SJCRH30 (cell line): ENCODE data around the gene SYTL1. TPM values are rescaled to one million over a fixed set of nuclear protein-coding genes. Genes with fewer than 3 reads are reported as not detected.

Experiments used
- DNase-seq, 2 experiments: peaks; one replicate each; pipeline ENCODE4 v3.0.0-alpha.2; 2015 to 2020
- H3K27ac ChIP-seq: fragments of 250-450 bp; sonication (Bioruptor Pico); 2 replicates; pipeline ENCODE4 v1.5.1; 2020; ENCODE audit warnings: mild to moderate bottlenecking, moderate library complexity
- H3K27me3 ChIP-seq: fragments of 250-450 bp; sonication (Bioruptor Pico); 2 replicates; pipeline ENCODE4 v1.5.1; 2020; ENCODE audit warnings: mild to moderate bottlenecking, moderate library complexity
- H3K36me3 ChIP-seq: fragments of 250-450 bp; sonication (Bioruptor Pico); 2 replicates; pipeline ENCODE4 v1.5.1; 2020; ENCODE audit warnings: mild to moderate bottlenecking, moderate library complexity
- H3K4me1 ChIP-seq: fragments of 250-450 bp; sonication (Bioruptor Pico); 2 replicates; pipeline ENCODE4 v1.5.1; 2020; ENCODE audit warnings: mild to moderate bottlenecking, moderate library complexity
- H3K4me3 ChIP-seq: fragments of 250-450 bp; sonication (Bioruptor Pico); 2 replicates; pipeline ENCODE4 v1.5.1; 2020; ENCODE audit warnings: mild to moderate bottlenecking, moderate library complexity
- H3K9me3 ChIP-seq: fragments of 250-450 bp; sonication (Bioruptor Pico); replicated peaks from 2 replicates; pipeline ENCODE4 v1.5.1; 2020; ENCODE audit warnings: mild to moderate bottlenecking, moderate library complexity
- total RNA-seq: library from RNA; depleted of rRNA; stranded (reverse); fragments of >200 nt; shearing (Covaris generic); gene quantifications from 2 replicates; pipeline ENCODE4 v1.2.3, GENCODE V29; 2014

Gene SYTL1
- total RNA-seq, 1 experiment from 2014 or later = 0.47 TPM

DNA sequence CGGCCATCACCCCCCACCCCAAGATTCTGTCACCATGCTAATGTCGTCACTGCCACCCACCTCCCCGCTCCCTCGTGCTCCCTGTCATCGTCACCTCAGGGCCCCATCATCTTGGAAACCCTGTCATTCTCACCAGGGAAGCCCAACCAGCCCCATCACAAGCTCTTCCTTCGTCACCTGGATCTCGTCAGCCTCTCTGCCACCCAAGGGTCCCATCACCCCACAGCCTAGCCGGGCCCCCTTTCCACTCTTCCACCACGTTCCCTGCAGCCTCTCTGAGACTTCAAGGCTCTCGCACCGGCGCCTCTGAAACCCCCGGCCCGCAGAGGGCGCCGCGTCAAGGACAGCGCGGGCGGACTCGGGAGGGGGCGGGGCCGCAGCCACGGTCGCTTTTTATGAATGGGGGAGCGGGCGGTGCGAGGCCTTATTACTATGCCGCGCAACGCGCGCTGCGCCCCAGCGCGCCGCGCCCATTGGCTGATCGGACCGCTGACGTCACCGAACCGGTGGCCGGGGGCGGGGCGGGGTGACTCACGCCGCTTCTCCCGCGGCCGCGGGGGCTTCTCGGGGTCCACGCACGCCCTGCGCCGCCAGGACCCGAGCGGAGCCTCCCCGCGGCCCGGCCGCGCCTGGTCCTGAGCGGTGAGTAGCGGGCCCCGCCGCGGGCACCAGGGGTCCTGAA, 50.4 kb downstream of the SYTL1 start, which contains the start of gene GPR3:
GPR3 (plus strand) TSS at position 527 of the 682 bp plus-strand sequence. CDS start 1,177 bp downstream, outside the sequence.
- peak; percentile 95 to 98 for DNase-seq
- no peaks in the 10 kb centered on the region for H3K9me3 ChIP-seq
- no peaks in the 10 kb centered on the region for H3K36me3 ChIP-seq
- peak within 1 kb of the TSS; percentile 41; the same call in 1 of the 2 replicates for H3K27ac ChIP-seq
- H3K27me3 ChIP-seq = no peaks in the 10 kb centered on the region
- H3K4me1 ChIP-seq = peaks cover 8% of the 10 kb centered on the region
- peak within 1 kb of the TSS; percentile 81 for H3K4me3 ChIP-seq

DNA sequence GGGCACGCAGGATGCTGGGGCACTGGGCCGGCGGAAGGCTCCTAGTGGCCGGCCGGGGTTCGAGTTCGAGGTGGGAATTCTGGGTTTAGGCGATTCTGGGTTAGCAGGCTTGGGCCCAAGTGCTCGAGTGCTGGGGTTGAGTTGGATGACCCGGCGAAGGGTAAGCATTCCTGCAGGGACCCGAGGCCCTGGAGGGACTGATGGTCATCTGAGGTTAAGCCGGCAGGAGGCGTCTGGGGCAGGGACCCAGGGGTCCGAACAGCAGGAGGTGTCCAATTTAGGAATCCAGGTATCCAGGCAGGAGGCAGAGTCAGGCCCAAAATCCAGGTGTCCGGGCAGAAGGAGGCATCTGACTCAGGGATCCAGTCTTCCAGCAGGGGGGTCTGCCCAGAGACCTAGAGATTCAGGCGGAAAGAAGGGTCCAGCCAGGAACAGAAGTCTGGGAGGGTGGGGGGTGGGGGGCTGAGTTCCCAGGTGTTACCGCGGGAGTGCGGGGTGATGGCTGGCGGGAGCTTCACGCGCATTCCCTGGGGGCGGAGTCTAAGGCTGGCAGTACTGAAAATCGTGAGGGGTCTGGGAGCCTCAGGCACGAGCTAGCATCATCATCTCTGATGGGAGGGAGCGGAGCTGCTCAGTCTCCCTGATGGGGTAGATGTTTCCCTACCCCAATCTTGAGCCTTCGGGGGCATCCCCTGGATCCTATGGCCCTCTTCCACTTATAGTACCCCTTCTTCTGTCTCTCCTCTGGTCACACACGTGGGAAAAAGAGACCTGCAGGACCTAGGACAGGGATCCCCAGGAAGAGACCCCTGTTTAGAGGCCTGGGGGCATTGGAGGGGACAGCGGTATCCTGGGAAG, 51.2 kb downstream of the SYTL1 start:
- no peak for DNase-seq
- no peaks in the 10 kb centered on the region for H3K27me3 ChIP-seq
- no peaks in the 10 kb centered on the region for H3K9me3 ChIP-seq
- no peaks in the 10 kb centered on the region for H3K36me3 ChIP-seq
- H3K4me3 ChIP-seq = peak overlapping the region; percentile 81
- peaks cover 8% of the 10 kb centered on the region for H3K4me1 ChIP-seq
- peak overlapping the region; percentile 41; the same call in 1 of the 2 replicates for H3K27ac ChIP-seq

DNA sequence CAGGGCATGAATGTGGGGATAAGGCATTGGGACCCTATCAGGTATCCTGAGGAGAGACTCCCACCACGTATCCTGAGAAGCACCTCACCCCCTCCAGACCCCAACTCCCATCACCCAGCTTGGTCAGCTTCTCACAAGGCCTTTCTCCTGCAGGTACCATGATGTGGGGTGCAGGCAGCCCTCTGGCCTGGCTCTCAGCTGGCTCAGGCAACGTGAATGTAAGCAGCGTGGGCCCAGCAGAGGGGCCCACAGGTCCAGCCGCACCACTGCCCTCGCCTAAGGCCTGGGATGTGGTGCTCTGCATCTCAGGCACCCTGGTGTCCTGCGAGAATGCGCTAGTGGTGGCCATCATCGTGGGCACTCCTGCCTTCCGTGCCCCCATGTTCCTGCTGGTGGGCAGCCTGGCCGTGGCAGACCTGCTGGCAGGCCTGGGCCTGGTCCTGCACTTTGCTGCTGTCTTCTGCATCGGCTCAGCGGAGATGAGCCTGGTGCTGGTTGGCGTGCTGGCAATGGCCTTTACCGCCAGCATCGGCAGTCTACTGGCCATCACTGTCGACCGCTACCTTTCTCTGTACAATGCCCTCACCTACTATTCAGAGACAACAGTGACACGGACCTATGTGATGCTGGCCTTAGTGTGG, 51.9 kb downstream of the SYTL1 start:
- no peak overlapping the region for H3K4me3 ChIP-seq

DNA sequence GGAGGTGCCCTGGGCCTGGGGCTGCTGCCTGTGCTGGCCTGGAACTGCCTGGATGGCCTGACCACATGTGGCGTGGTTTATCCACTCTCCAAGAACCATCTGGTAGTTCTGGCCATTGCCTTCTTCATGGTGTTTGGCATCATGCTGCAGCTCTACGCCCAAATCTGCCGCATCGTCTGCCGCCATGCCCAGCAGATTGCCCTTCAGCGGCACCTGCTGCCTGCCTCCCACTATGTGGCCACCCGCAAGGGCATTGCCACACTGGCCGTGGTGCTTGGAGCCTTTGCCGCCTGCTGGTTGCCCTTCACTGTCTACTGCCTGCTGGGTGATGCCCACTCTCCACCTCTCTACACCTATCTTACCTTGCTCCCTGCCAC, 52.4 kb downstream of the SYTL1 start:
- Histone ChIP-seq H3K27me3 (no peaks in the 10 kb centered on the region), H3K4me1 (peaks cover 8% of the 10 kb centered on the region), H3K27ac (no peak overlapping the region), H3K9me3 (no peaks in the 10 kb centered on the region), H3K4me3 (no peak overlapping the region), H3K36me3 (no peaks in the 10 kb centered on the region)
- DNase-seq = no peak

More for the DNA sequence above, 51.9 kb downstream of the SYTL1 start:
- peaks cover 8% of the 10 kb centered on the region for H3K4me1 ChIP-seq
- no peak overlapping the region for H3K27ac ChIP-seq
- H3K36me3 ChIP-seq = no peaks in the 10 kb centered on the region
- no peak for DNase-seq
- no peaks in the 10 kb centered on the region for H3K9me3 ChIP-seq
- no peaks in the 10 kb centered on the region for H3K27me3 ChIP-seq

DNA sequence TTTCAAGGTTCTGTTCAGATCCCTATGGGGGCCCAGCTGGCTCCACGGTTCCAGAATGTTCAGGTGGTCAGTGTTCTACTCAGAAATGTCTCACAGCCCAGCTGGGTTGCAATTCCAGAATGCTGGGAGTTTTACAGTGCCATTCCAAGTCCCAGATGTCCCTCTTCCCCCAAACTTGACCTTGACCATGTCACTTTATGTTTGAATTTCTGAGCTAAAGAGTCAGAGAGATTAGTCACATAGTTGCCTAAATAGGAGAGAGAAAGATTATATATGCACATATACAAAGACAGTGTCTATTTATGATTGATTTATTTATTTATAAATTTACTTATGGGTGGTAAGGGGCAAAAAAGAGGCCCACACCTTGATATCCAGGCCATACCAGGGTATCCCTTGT, 53.1 kb downstream of the SYTL1 start:
- no peak for DNase-seq
- H3K4me1 ChIP-seq = peaks cover 8% of the 10 kb centered on the region

DNA sequence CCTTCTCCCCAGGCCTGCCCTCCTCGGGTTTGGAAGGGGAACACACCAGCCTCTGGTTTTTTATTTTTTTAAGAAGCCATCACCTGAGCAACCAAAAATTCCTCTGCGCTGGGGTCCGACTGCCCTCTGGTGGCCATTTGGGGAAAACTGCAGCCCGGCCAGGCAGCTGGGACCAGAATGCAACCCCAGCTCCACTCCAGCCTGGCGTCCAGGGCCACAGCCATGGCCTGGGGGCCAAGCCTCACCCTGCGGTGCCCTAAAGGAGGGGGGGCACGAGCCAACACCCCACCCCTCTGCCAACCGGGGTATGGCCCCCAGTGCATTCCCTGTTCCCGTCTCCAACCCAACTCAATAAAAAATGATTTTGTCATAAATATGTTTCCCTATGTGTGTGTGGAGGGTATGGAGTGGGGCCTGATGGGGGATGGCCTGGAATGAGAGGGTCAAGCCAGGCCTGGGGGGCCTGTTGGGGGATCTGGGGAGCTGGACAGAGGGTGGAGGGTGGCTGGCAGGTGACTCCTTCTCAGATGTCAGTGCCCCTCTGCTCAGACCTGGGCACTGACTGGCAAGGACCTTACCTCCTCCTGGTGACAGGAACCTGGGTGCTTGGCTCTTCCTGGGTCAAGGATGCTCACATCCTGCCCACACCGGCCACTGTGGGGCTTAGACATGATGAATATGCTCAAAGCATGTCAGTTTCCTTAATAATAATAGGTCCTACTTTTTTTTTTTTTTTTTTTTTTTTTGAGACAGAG, 53.8 kb downstream of the SYTL1 start:
- no peak overlapping the region for H3K27ac ChIP-seq
- no peaks in the 10 kb centered on the region for H3K27me3 ChIP-seq
- no peaks in the 10 kb centered on the region for H3K36me3 ChIP-seq
- peak; percentile 72 to 87 for DNase-seq
- H3K4me1 ChIP-seq = peaks cover 8% of the 10 kb centered on the region
- no peaks in the 10 kb centered on the region for H3K9me3 ChIP-seq
- no peak overlapping the region for H3K4me3 ChIP-seq

More for the DNA sequence above, 53.1 kb downstream of the SYTL1 start:
- no peaks in the 10 kb centered on the region for H3K9me3 ChIP-seq
- no peaks in the 10 kb centered on the region for H3K36me3 ChIP-seq
- no peaks in the 10 kb centered on the region for H3K27me3 ChIP-seq
- H3K27ac ChIP-seq = no peak overlapping the region
- no peak overlapping the region for H3K4me3 ChIP-seq

DNA sequence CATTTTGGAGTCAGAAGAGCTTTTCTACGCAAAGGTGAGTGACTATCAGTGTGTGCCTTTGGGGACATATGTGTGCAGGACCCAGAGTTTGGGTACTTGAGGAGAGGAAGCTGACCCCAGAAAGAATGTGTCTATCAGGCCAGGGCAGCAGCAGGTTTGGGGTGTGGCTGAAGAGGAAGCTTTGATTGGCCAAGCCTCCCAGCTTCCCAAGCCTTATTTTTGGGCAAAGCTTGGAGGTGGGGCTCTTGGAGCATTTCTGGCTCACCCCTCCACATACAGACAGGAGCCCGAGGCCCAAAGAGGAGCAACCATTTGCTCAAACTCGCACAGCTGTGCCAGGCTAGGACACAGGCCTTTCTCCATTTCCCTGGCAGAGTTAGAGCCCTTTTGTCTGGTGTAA, 55.3 kb downstream of the SYTL1 start:
- no peak overlapping the region for H3K4me3 ChIP-seq
- no peaks in the 10 kb centered on the region for H3K27me3 ChIP-seq
- H3K36me3 ChIP-seq = no peaks in the 10 kb centered on the region
- H3K4me1 ChIP-seq = peaks cover 10% of the 10 kb centered on the region
- no peaks in the 10 kb centered on the region for H3K9me3 ChIP-seq
- no peak overlapping the region for H3K27ac ChIP-seq
- no peak for DNase-seq

DNA sequence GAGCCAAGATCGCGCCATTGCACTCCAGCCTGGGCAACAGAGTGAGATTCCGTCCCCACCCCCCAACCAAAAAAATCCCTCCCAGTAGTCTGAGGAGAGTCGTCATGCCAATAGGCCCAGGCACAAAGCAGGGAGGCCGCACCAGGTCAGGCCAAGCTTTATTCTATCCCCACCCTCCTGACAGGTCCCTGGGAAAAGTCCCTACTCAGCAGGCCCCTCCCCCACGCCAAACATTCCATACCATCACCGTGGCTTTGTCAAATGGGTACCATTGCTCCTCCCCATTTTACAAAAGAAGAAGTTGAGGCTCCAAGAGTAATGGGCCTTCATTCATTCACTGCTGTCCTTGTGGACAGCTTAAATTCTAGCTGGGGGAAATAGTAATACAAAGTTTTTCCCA, 55.9 kb downstream of the SYTL1 start:
- Histone ChIP-seq H3K9me3 (no peaks in the 10 kb centered on the region), H3K4me3 (no peak overlapping the region), H3K4me1 (peaks cover 16% of the 10 kb centered on the region), H3K36me3 (no peaks in the 10 kb centered on the region), H3K27me3 (no peaks in the 10 kb centered on the region), H3K27ac (no peak overlapping the region)
- no peak for DNase-seq

DNA sequence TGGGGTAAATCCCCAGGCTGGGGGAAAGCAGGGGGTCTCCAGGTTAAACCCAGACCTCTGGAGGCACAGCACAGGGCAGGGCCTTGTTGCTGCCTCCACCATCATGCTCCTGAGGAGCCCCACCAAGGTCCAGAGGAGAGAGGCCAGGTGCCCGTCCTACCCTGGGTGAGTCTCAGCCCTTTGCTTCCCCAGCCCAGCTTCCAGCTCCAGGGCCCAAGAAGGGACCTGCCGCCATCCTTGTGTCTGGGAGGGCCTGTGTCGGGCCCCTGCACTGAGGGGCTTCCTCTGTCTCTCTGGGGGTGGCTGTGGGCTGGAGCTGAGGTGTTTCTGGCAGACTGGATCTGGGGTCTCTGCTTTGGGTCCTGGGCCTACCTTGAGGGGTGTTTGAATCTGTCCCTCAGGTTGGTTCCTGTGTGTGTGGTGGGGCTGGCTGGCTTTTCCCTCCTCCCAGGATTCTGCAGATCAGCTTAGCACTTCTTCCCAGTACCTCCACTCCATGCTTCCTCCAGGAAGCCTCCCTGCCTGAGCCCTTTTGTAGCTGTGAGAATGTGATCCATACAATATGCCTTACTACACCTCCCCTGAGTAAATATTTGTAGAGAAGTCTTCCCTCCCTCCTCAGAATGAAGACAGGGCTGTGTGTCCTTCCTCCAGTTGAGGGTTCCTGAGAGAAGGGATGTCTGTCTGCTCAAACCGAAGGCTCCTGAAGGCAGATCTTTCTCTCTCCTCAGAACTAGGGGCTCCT, 56.8 kb downstream of the SYTL1 start:
- H3K4me3 ChIP-seq = no peak overlapping the region
- no peak for DNase-seq
- peaks cover 21% of the 10 kb centered on the region for H3K4me1 ChIP-seq
- no peaks in the 10 kb centered on the region for H3K27me3 ChIP-seq
- H3K27ac ChIP-seq = no peak overlapping the region
- H3K36me3 ChIP-seq = no peaks in the 10 kb centered on the region
- H3K9me3 ChIP-seq = no peaks in the 10 kb centered on the region

DNA sequence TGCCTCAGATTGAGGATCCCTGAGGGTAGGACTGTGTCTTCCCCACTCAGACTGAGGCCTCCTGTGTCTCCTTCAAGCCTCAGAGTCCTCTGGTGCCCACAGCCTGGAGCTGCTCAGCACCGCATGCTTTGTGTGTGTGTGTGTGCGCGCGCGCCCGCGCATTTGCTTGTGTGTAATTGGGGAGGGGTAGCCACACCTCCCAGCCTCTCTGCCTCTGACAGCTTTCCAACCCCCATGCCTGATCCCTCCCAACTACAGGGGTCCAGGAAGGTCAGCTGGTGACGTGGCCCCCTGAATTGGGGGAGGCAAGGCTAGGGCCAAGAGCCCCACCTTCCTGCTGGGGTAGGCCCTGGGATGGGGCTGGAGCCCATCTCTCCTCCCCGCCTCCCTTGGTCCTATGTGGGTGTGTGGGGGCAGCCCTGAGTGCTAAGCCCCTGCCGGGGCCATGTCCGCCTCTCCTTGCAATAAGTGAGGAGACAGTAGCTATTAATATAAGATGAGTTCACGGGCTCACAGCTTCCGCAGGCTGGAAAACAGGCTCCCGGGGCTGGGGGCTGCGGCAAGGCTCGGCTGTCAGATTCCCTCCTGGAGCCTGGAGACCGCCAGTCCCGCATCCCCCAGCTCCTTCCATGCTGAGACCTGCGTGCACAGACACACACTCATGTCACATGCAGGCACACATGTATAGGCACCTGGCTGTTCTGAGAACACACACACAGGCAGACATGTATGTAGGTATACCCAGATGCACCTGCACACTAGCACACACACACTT, 57.6 kb downstream of the SYTL1 start:
- Histone ChIP-seq H3K27me3 (no peaks in the 10 kb centered on the region), H3K4me1 (peaks cover 29% of the 10 kb centered on the region), H3K27ac (no peak overlapping the region), H3K36me3 (no peaks in the 10 kb centered on the region), H3K4me3 (no peak overlapping the region), H3K9me3 (no peaks in the 10 kb centered on the region)
- DNase-seq = no peak

DNA sequence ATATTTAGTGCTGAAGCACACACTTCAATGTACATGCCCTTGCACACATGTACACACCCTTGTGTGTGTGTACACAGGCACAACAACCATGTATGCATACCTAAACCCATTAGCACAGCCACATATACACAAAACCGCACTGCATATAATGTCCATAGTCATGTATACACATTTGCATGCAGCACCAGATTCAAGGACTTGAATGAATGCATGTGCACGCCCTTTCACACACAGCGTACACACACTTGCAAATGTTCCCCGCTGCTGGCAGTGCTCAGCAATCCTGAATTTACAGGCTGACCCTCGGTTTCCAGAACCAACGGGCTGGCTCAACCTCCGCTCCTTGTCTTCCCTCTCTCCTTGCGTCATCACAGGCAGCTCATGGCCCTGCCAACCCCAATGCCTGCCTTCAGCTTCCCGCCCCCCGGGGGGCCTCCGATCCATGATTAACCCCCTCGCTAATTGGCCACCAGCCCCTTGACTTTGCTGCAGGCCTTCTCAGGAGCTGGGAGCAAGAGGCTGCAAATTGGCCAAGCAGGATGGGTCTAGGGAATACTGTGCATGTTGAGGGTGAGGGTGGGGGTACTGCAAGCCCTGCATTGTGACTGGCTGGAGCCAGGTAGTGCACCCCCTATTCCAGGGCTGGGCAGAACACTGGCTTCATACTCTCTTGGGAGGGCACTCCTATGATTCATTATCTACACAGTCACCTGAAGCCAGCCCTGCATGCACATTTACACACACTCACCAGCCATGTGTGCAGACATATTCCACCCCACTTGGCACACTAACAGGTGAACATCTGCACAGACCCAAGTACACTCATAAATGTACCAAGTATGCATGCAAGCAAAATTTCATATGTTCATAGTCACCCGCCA, 58.5 kb downstream of the SYTL1 start:
- Histone ChIP-seq H3K27me3 (no peaks in the 10 kb centered on the region), H3K4me1 (peaks cover 34% of the 10 kb centered on the region), H3K36me3 (no peaks in the 10 kb centered on the region), H3K4me3 (no peak overlapping the region), H3K27ac (no peak overlapping the region), H3K9me3 (no peaks in the 10 kb centered on the region)
- no peak for DNase-seq

DNA sequence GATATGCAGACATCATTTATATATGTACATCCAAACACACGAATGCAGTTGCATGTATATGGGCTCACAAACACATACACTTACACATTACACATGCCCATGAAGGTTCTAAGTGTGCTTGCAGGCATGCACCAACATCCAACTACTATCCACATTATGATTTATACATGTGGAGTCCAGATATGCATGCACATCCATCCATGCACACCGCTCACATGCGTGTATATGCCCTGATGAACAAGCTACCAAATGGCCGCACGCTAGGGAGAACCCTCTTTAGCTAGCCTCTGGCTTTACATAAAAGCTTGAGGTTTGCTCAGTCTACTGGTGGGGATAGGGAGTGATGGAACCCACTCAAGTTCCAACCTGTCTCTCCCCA, 59.1 kb downstream of the SYTL1 start:
- H3K9me3 ChIP-seq = no peaks in the 10 kb centered on the region
- no peak for DNase-seq
- no peaks in the 10 kb centered on the region for H3K36me3 ChIP-seq
- no peaks in the 10 kb centered on the region for H3K27me3 ChIP-seq
- peaks cover 30% of the 10 kb centered on the region for H3K4me1 ChIP-seq
- H3K4me3 ChIP-seq = no peak overlapping the region
- H3K27ac ChIP-seq = no peak overlapping the region
